ENCODE results near the gene CDIPT. TPM values are rescaled to one million over a fixed set of nuclear protein-coding genes. Genes with fewer than 3 reads are reported as not detected.

CDIPT gene
- total and polyA plus RNA-seq, 2 experiments from 2014 or later = 97.1 to 147 TPM

- no peaks in the 10 kb centered on the region for H3K27me3 ChIP-seq
Observed at GRCh38 chr16:29900102-29900887, 37.3 kb upstream of the CDIPT start, which contains the start of gene ASPHD1. Gene ASPHD1 (plus strand): TSS chr16:29900488. CDS start chr16:29900972, 484 bp downstream.

GRCh38 chr16:29899516-29900101 is 36.6 kb upstream of the CDIPT start, which contains the start of gene SEZ6L2:
Gene SEZ6L2 (minus strand): TSS chr16:29899550. CDS start chr16:29899019, 531 bp downstream.
- DNase-seq (ENCODE audit: low spot score) = peak; percentile 95
- Histone ChIP-seq H3K4me3 (peak within 1 kb of the TSS; percentile 95), H3K79me2 (peaks cover 5% of the 10 kb centered on the region), H3K27ac (peak within 1 kb of the TSS; percentile 96), H3K9me2 (replicated peaks; ENCODE audit: insufficient read depth) (no peaks in the 10 kb centered on the region), H3K4me1 (ENCODE audit: insufficient read depth) (peaks cover 3% of the 10 kb centered on the region), H3K4me2 (peak within 1 kb of the TSS; percentile 98), H2AFZ (peak within 1 kb of the TSS; percentile 83), H3K36me3 (replicated peaks; ENCODE audit: insufficient read depth, low read depth) (no peaks in the 10 kb centered on the region), H3K9me3 (ENCODE audit: low read depth) (no peaks in the 10 kb centered on the region), H3K27me3 (no peaks in the 10 kb centered on the region), H4K20me1 (ENCODE audit: insufficient read depth, poor library complexity, severe bottlenecking) (no peaks in the 10 kb centered on the region)
- under 1% methylated on average over 21 of the region's 29 CpGs for WGBS (ENCODE audit: low lambda C conversion rate, missing lambda C conversion rate)
- TF ChIP-seq CTCF (IDR thresholded peaks at IDR 0.05; ENCODE audit: poor library complexity) (peak; percentile 14), EZH2phosphoT487 (IDR thresholded peaks at IDR 0.05; ENCODE audit: low read depth, severe bottlenecking, unreplicated experiment) (no peak), EZH2 (IDR thresholded peaks at IDR 0.05; ENCODE audit: borderline replicate concordance) (no peak)

More at GRCh38 chr16:29900102-29900887, 37.3 kb upstream of the CDIPT start, which contains the start of gene ASPHD1:
- DNase-seq (ENCODE audit: low spot score) = peak; percentile 88
- 2% methylated on average over 36 of the region's 67 CpGs for WGBS (ENCODE audit: low lambda C conversion rate, missing lambda C conversion rate)
- H2AFZ ChIP-seq = peak within 1 kb of the TSS; percentile 83
- H3K36me3 ChIP-seq (replicated peaks; ENCODE audit: insufficient read depth, low read depth) = no peaks in the 10 kb centered on the region
- peaks cover 3% of the 10 kb centered on the region for H3K4me1 ChIP-seq (ENCODE audit: insufficient read depth)
- H4K20me1 ChIP-seq (ENCODE audit: insufficient read depth, poor library complexity, severe bottlenecking) = no peaks in the 10 kb centered on the region
- H3K79me2 ChIP-seq = peaks cover 5% of the 10 kb centered on the region
- TF ChIP-seq CTCF (IDR thresholded peaks at IDR 0.05; ENCODE audit: poor library complexity) (no peak), EZH2 (IDR thresholded peaks at IDR 0.05; ENCODE audit: borderline replicate concordance) (no peak), EZH2phosphoT487 (IDR thresholded peaks at IDR 0.05; ENCODE audit: low read depth, severe bottlenecking, unreplicated experiment) (no peak)
- no peaks in the 10 kb centered on the region for H3K9me3 ChIP-seq (ENCODE audit: low read depth)
- H3K9me2 ChIP-seq (replicated peaks; ENCODE audit: insufficient read depth) = no peaks in the 10 kb centered on the region
- peak within 1 kb of the TSS; percentile 98 for H3K4me2 ChIP-seq
- H3K4me3 ChIP-seq = peak within 1 kb of the TSS; percentile 95
- peak within 1 kb of the TSS; percentile 96 for H3K27ac ChIP-seq

- Histone ChIP-seq H3K4me1 (ENCODE audit: insufficient read depth) (peaks cover 3% of the 10 kb centered on the region), H2AFZ (peak overlapping the region; percentile 70), H3K4me2 (peak overlapping the region; percentile 98), H3K4me3 (peak overlapping the region; percentile 28), H3K36me3 (replicated peaks; ENCODE audit: insufficient read depth, low read depth) (no peaks in the 10 kb centered on the region), H3K27ac (peak overlapping the region; percentile 96), H3K9me2 (replicated peaks; ENCODE audit: insufficient read depth) (no peaks in the 10 kb centered on the region), H3K9me3 (ENCODE audit: low read depth) (no peaks in the 10 kb centered on the region), H3K27me3 (no peaks in the 10 kb centered on the region), H3K79me2 (peaks cover 5% of the 10 kb centered on the region), H4K20me1 (ENCODE audit: insufficient read depth, poor library complexity, severe bottlenecking) (no peaks in the 10 kb centered on the region)
- no peak for TF ChIP-seq CTCF (IDR thresholded peaks at IDR 0.05; ENCODE audit: poor library complexity)
- TF ChIP-seq EZH2phosphoT487 (IDR thresholded peaks at IDR 0.05; ENCODE audit: low read depth, severe bottlenecking, unreplicated experiment) = no peak
- TF ChIP-seq EZH2 (IDR thresholded peaks at IDR 0.05; ENCODE audit: borderline replicate concordance) = no peak
- 2% methylated on average over 14 of the region's 25 CpGs for WGBS (ENCODE audit: low lambda C conversion rate, missing lambda C conversion rate)
- DNase-seq (ENCODE audit: low spot score) = peak; percentile 77
Observed at GRCh38 chr16:29898804-29899515, 35.9 kb upstream of the CDIPT start.
